IPS-NIHi11 (cell line): ENCODE measurements around the gene CEACAM20.
"Not testable (repeated sequence)": the region's sequence is repeated elsewhere in the genome, so short reads cannot be mapped to it uniquely, and the experiment has no call there.

Experiments used
- DNase-seq: peaks from one replicate; pipeline ENCODE4 v3.0.0; 2012; ENCODE audit warnings: mixed read lengths, low spot score

CEACAM20 gene

DNA sequence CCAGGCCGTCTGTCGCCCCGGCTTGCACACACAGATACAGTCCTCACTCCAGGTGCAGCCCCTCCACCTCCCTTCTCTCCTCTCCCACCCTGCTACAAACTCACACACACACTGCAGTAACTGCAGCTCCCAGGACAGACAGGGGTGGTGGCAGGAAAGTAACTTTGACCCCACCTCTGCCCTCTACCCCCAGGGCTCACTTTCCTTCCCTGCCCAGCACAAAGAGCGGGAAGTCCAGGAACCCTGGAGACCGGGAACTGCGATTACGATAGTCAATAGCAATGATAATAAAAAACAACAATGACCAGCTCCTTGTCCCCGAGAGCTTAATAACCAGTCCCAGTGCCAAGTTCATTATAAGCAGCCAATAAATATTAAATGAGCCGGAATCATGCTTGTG is at the start of gene CEACAM20:
TSS of gene CEACAM20 (minus strand) at position 140 of the 400 bp plus-strand sequence. CDS start 166 bp downstream, outside the sequence.
- no peak for DNase-seq

DNA sequence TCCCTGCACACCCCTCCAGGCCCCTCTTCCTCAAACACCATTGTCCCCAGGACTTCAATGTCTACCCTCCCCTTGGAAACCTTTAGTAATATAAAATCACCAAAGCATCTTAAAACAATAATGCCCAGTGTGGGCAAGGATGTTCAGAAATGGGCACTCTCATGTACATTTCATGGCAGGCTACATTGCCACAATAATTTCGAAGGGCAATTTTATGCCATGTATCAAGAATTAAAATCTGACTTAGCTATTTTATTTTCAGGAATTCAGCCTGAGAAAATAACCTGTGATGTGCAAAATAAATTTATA is 48.0 kb upstream of the CEACAM20 start:
- DNase-seq = no peak

DNA sequence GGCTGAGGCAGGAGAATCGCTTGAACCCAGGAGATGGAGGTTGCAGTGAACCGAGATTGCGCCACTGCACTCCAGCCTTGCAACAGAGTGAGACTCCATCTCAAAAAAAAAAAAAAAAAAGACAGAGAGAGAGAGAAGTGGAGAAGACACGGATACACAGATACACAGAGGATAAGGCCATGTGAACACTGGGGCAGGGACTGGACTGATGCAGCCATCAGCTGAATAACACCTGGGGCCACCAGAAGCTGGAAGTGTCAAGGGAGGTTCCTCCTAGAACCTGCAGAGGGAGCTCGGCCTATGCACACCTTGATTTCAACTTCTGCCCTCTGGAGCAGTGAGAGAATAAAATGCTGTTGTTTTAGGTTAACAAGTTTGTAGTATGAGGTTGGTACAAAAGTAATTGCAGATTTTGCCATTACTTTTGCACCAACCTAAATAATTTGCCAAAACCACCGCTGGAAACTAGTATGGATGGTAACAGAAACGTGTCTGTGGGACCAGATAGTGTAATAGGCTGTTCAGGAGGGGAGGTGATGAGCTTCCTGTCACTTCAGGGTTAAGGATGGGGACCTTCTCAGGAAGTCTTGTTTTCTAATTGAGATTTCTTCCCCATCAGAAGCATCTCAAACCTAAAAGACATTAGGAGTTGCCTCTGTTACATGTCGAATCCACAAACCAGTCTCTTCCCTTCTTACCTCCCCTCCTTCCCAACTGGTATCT is 47.5 kb upstream of the CEACAM20 start:
- DNase-seq = peak; percentile 59

DNA sequence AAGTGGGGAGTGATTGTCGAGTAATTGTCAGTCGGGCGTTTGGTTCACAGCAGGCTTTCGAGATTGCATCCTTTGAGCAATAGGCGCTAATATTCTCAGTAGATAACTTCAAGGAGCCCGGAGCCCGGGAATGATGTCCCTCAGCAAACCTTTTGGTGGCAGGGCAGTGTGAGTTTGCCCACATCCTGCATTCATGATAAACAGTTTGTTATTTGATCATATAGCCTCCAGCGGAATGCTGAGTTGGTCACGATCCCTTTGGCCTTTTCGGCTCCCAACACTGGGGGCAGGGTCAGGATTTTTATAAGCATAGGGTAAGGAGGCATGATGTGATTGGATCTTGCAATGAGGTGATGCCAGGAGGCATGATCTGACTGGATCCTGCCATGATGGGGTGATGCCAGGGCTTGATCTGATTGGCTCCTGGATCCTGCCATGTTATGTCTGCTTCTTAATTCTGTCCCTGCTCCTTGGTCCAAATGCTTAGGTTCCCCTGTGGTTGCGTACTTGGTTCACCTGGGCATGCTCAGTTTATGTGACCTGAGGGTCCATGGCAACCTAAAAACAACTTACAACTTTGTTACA is 45.7 kb upstream of the CEACAM20 start:
- DNase-seq = no peak

DNA sequence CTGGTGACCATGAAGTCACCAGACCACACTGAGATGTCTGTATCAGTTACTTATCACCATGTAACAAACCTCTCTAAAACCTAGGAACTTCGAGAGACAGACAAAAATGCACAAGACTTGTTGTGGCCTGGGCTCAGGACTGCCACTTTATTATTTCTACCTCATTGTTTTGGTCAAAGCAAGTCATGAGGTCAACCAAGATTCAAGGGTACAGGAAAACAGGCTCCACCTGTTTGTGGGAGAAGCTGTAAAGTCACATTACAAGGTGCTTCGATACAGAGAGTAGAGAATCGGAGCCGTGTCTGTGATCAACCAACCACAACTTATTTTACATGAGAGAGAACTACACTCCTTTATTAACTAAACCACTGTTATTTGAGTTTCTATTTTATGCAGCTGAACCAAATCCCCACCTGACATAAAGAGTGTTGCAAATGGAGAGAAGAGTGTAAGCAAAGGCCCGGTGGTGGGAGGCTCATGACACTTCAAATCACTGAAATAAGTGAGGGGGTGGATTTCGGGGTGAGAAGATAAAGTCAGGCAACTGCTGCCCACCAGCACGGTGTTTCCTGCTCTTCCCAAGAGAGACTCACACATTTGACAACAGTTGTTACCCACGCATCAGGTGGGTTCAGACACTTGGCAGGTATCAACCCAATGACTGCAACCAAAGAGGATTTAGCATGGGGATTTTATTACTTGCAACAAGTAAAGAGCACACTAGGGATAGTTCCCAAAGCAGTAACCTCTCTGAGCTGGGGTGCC is 44.9 kb upstream of the CEACAM20 start:
- DNase-seq = no peak

DNA sequence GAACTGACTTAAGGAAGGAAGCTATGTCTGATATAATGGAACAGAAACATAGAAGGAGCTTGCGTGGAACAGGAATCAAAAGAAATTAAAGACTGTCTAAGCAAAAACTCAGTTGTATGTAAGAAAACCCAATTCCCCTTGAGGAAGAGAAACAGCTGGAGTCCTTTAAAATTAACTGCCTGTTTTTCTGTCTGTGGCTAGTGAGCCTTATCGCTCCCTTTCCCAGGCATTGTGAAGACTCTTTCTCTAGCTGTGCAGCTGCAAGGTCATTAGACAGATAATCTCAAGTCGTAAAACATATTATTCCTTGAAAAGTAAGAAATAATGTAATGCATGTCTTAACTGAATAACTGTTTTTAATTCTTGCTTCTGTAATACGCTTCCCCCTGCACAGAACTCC is 44.2 kb upstream of the CEACAM20 start:
- no peak for DNase-seq

DNA sequence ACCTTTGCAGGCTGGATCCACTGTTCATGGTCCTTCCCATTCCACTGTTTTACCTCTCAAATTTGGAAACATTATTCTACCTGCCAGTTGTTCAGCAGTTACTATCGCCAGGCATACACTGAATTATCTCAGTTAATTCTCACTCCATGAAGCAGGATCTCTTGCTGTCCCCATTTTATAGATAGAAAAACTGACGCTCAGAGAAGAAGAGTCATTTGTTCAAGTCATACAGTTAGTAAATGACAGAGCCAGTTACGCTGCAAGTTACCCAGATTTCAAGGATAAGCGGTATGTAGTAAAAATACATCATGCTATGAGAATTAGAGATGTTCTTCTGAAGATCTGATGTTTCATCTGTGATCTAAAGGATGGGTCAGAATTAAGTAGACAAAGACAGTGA is 43.7 kb upstream of the CEACAM20 start:
- DNase-seq = no peak

DNA sequence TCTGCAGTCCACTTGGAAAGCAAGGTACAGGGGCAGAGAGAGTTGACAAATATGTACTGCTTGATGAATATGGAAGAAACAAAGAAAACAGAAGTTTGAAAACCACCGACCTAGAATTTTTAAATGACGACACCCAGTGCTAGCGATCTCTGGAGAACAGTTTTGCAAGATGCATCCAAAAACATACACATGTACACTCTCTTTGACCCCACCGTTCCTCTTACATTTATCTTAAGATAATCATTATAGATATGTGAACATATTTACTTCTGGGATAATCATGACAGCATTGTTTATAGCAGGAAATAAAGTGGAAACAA is 43.1 kb upstream of the CEACAM20 start:
- no peak for DNase-seq

DNA sequence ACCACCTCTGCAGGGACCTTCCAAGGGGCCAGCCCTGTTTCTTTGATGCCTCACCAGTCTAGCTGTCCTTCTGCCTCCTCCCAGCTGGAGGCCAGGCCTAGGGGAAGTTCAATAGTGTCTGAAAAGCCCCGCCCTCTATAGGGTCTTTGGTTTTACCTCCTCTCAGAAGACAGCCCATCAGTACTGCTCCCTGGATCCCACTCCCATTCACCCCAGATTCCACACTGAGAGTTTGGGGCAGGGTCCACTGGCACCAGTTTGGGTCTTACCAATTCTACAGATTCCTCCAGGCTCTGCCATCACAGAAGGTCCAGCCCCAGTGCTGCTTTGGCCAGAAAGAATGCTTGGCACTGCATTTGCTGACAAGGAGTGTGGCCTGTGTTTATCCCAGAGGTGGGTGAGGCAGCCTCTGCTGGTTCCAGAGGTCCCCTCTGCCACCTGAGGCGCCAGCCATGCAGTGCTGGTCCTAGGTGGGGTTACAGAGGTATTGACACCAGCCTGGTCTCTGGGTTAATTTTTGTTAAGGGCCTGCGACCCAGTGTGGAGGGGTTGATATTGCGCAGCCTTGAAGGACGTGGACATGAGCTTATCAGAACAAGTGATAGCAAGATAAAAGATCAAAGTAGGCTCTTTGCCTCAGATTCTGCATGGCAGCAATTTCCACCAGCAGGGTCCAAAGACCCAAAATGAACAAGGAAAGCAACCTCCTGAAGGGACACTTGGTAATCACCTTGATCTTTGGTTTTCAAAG is 42.5 kb upstream of the CEACAM20 start:
- no peak for DNase-seq

DNA sequence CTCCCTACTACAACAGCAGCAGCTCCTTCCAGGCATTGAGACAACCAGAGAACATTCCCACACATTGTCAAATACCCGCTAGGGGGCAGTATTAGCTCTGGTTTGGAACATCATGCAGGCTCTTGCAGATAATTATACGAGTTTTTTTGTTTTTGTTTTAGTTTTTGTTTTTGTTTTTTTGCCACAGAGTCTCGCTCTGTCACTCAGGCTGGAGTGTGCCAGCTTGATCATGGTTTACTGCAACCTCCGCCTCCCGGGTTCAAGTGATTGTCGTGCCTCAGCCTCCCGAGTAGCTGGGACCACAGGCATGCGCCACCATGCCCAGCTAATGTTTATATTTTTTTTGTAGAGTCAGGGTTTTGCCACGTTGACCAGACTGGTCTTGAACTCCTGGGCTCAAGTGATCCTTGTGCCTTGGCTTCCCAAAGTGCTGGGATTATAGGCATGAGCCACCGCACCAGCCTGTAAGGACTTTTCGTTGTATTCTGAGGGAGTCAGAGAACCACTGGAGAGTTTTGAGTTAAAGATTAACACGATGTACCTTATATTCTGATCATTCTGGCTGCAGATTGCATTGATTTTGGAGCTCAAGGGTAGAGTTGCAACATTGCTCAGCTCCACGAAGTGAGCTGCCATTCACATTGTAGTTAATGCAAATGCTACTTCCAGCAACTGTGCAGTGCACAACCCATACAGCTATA is 41.7 kb upstream of the CEACAM20 start:
- DNase-seq = peak; percentile 79

DNA sequence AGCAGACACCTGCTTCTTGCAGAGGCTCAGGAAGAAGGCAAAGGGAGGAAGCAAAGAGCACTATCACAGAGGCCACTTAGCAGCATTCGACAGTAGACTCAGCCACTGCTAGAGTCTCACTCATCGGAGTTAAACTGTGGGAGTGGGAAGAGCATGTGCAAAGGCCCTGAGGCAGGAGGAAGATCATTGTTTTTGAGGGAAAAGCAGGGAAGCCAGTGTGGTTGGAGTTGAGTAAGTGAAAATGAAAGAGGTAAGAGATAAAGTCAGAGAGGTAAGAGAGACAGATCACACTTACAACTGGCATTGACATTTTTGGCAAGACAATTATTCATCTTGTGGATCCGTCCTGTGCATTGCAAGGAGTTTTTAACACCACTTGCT is 41.1 kb upstream of the CEACAM20 start:
- no peak for DNase-seq

DNA sequence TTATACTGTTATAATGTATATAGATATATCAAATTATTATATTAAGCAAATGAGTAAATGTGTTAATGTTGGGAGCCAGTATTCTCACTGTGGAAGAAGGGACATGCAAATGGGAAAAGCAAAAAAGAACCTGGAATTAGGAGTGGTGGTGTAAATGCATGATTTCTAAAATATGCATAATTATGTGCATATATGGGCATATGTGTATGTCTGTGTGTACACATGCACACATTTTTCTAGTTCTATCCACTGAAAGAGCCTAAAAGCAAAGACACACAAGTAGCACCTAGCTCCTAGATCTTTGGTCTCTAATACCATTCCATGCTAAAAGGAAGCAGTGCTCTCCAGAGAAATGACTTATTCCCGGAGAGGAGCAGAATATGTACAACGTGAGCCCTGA is 38.3 kb upstream of the CEACAM20 start:
- DNase-seq = no peak

DNA sequence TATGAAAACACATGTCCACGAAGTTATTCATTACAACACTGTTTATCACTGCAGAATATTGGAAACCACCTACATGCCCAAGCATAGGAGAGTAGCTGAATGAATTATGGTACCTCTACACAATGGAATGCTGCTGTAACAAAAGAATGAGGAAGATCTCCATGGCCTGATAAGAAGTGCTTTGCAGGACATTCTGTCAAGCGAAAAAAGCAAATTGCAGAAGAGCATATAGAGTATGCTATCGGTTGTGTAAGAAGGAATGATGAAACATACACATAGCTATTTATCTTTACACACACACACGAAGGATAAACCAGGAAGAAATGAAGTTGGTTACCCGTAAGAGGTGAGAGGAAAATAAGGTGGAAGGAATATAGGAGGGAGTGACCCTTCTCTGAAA is 37.5 kb upstream of the CEACAM20 start:
- DNase-seq = no peak

DNA sequence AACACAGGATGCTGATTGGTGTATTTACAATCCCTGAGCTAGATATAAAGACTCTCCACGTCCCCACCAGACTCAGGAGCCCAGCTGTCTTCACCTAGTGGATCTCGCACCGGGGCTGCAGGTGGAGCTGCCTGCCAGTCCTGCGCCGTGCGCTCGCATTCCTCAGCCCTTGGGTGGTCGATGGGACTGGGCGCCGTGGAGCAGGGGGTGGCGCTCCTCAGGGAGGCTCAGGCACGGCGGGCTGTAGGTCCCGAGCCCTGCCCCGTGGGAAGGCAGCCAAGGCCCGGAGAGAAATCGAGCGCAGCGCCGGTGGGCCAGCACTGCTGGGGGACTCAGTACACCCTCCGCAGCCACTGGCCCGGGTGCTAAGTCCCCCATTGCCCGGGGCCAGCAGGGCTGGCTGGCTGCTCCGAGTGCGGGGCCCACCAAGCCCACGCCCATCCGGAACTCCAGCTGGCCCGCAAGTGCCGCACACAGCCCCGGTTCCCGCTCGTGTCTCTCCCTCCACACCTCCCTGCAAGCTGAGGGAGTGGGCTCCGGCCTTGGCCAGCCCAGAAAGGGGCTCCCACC is 33.7 kb upstream of the CEACAM20 start:
- DNase-seq = not testable (repeated sequence)

DNA sequence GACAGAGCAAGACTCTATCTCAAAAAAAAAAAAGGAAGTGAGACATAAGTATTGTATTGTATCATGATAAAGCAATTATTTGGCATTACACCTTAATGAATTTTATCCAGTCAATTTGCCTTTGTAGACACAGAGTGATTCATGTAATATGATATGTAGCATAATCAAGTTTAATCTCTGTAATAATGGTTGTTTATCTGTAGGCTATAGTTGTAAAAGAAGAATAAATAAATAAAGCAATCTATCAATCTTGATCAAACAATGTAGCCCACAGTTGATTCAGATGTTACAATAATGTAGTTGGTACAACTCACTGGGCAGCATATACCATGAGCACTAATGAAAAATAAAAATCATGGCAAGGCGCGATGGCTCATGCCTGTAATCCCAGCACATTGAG is 28.5 kb upstream of the CEACAM20 start:
- DNase-seq = no peak

DNA sequence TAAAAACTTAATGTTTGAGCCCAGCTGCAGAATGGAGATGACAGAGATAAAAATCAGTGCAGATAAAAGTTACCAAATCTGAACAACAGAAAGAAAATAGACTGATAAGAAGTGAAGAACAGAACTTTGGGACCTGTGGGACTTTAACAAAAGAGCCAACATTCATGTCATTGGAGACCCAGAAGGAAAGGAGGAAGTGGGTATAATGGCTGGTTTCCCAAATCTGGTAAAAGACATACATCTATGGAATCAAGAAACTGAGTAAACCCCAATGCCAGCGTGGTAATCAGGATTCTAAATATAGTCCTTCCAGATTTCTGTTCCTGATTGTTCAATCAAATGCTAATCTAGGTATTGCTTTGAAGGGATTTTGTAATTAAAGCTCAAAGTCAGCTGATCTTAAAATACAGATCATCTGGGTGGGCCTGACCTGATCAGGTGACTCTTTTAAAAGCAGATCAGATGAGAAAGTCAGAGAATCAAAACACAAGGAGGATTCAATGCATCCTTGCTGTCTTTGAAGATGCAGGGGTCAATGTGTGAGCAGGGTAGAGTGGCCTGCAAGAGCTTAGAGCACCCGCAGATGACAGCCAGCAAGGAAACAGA is 25.3 kb upstream of the CEACAM20 start:
- no peak for DNase-seq

DNA sequence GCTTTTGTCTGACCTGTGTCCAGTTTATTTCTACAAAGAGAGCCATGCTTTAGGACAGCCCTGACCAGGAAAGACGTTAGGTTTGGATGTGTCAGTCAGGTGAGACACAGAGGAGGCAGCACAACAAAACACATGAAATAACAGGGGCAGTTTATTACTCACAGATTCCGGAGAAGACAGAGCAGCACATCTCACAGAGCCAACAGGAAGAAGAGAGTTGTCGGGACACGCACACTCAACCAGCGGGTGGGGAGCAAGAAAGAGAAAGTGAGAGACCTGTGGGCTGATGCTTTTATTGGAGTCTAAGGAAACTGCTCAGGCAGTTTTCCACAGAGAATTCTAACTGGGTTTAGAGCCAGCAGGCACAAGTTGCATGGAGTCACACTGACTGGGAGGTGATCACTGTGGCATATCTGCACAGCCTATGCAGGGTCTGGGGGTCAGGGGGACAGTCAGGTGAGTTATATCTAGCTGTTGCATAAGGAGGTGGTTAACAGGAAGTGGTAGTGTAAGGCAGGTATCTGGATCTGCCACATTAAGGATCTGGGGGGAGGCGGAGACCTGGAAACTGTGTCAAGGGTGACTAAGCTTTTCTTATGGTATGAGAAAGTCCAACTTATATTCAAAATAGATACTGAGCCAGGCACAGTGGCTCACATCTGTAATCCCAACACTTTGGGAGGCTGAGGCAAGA is 24.1 kb upstream of the CEACAM20 start:
- no peak for DNase-seq

DNA sequence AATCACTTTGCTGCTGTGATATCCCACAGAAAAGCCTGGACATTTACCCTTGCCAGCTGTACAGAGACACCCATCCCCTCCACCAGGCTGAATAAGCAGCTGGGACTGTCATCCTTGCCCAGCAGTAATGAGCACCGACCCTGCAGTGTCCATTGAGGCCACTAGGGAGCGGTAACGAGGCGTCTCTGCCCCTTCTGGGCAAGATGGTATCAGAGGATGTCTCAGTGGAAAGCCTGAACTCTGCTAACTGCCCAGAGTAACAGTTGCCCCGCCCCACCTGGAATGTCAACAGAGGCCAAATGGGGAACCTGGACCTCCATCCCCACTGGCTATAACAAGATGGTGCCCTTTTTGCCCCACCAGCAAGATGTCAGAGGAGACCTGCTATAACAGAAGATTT is 22.8 kb upstream of the CEACAM20 start:
- DNase-seq = peak; percentile 85

DNA sequence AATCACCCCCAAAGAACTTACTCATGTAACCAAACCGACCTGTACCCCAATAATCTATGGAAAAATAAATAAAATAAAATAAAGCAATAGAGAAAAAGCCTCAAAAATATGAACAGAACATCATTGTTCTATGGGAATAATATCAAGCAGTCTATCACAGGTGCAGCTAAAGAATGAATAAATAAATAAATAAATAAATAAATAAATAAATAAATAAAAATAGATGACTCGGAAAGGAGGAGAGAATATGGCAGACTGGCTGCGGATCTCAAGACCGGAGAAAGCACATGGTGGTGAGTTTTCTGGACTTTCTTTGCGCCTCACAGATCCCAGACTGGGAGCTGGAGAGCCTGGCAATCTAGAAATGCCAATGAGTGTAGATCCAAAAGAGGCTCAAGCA is 22.4 kb upstream of the CEACAM20 start:
- DNase-seq = no peak

DNA sequence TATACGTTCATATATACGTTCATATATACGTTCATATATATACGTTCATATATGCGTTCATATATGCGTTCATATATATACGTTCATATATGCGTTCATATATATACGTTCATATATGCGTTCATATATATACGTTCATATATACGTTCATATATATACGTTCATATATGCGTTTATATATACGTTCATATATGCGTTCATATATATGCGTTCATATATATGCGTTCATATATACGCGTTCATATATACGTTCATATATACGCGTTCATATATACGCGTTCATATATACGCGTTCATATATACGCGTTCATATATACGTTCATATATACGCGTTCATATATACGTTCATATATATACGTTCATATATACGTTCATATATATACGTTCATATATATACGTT is 21.5 kb upstream of the CEACAM20 start:
- not testable (repeated sequence) for DNase-seq

DNA sequence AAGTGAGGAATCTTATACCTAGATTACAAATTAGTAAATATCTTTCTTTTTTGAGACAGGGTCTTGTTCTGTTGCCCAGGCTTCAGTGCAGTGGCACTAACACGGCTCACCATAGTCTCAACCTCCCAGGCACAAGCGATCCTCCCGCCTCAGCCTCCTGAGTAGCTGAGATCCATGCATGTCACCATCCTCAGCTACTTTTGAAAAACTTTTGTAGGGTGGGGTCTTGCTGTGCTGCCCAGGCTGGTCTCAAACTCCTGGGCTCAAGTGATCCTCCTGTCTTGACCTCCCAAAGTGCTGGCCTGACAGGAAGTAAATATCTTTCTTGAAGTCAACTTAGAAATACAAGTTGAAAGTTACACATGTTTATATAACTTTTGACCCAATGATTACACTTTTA is 20.0 kb upstream of the CEACAM20 start:
- no peak for DNase-seq
